Measurements from ENCODE around the gene MACROD2.

MACROD2 gene

DNA sequence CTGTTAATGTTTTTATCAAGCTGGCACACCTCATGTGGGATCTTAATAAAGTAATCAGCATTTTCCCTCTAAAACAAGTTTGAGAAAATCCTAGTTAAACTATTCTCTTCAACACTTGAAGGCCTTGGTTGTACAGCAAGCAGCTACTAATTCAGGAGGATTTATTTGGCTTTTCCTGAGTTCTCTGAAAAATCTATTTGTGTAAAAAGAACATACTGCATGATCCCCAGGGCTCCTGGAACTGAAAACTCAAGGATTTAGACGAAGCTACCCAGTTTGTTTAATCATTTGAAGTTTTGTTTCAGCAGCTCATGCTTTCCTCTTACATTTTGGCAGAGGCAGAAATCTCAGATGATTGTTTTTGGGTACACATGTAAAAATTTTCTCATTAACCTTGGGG lies 651.7 kb downstream of the MACROD2 start:
- DNase-seq (ENCODE audit: low read depth in 2 of 2) = no peak

DNA sequence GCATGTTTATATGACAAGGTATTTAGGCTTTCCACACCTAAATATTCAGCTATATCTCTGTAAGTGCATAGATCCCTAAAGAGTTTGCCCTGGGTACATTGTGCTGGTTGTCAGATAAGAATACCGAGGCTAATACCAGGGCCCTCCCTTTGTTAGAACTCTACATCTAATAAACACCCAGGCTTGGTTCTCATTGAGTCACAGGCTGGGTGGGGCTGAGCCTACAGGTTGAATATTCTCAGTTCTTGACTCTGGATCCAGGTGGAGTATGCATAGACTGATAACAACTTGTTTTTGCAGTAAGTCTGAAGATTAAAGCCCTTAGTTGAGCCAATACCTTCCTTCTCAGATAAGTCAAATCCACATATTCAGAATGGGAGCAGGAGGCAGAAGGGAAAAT lies 654.3 kb downstream of the MACROD2 start:
- no peak for DNase-seq (ENCODE audit: low read depth in 2 of 2)

DNA sequence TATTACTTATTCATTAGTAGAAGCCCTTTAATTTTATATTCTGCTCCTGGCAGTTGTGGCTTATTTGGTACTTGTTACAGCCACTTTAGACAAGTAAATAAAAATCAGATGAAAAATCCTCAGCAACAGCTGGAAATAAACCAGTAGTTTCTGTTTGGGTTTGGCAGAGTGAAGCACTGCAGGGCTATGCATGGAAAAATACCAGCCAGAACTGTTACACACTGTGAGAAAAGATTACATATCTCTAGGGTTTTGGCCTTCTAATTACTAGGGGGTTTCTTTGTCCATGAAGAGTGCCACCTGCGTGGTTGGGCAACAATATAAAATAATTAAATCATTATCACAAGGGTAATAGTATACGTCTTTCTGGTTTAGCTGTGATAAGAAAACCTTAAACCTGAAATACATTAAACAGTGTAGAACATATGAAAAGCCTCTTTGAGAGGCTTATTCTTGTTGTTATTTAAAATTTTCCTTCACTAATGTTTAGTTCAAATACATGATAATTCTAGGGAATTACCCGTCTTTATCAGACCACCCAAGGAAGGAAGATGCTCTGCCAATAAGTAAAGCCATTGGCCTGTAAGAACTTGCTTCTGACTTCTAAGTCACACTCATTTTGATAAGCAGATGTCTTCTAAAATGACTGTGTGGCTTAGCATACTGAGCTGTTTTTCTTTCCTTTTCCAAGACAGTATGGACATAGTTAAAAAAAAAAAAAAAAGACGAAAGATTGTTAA lies 662.1 kb downstream of the MACROD2 start:
- DNase-seq (ENCODE audit: low read depth in 2 of 2) = no peak

DNA sequence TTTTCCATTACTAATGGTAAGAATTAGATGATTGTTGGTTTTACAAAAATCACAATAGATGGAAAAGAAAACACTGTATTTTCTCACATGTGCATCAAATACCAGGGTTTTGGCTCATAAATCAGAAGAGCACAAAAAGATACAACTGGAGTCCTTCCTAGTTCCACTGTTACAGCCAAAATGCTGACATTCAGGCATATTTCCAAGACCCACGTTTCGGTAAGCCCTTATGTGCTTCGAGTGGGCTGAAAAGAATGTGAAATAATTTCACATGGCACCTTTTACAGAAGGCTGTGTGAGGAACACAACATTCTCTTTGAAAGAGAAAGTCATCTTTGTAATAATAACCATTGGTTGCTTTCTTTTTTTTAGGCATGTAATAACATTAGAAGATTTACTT lies 668.8 kb downstream of the MACROD2 start:
- no peak for DNase-seq (ENCODE audit: low read depth in 2 of 2)

DNA sequence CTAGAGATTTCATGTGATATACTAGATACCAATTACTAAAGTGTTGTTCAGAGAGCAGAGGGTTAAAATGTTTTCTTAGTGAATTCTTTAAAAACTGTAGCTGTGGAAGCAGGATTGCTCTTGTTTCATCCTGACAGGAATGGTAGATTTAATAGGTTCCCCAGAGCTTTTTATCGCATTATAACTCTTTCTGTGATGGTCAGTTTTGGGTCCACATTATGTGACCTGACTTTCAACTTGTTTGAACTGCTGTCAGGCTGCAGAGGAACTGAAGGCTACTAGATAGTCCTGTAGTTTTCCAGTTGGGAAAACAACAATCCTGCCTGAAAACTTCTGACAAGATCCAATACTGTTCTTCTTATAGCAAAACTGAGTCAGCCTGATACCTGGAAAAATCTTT lies 671.4 kb downstream of the MACROD2 start:
- no peak for DNase-seq (ENCODE audit: low read depth in 2 of 2)

DNA sequence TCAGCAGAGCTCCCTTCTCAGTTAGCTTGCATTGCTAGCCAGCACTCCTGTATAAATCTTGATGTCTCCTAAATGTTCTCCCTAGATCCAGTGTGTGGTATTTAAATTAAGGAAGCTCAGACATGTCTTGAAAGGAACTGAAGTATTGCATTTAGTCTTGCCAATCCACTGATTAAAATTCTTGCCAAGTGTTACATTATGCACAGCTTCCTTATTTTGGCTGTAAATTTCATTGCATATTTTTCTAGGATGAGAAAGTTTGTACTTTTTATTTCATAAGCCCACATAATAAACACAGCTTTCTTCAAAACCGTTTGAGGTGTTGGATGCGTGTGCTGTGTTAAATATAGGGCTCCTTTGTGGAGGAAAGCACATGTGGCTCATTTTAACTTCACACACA lies 671.9 kb downstream of the MACROD2 start:
- no peak for DNase-seq (ENCODE audit: low read depth in 2 of 2)

DNA sequence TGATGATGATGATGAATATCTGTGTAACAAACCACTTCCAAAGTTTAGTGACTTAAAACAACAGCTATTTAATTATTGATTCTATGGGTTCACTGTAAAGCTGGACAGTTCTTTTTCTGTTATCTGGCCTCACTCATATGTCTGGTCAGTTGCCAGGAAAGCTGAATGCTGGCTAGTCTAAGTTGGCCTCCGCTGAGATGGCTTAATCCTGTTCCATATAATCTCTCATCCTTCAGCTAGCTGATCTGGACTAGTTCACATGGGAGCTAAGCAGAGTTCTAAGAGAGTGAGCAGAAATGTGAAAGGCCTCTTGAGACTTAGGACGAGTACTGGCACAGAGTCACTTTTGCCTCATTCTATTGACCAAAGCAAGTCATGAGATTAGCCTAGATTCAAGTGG lies 676.8 kb downstream of the MACROD2 start:
- no peak for DNase-seq (ENCODE audit: low read depth in 2 of 2)

DNA sequence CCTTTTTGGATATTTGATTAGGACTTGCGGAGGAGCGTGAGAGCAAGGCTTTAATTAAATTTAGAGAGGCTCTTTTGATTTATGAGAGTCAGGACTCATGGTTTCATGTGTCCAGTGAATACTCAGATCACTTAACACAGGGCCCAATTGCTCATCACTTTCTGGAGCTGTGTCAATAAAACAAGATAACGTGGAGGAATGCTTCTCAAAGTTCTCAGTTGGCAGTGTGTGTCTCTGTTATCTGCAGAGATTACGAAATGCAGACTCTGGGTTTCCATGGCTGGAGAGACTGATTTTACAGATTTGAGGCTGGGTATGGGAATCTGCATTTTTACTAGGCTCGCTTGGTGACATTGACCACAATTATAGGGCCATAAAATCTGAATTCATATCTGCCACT lies 677.8 kb downstream of the MACROD2 start:
- no peak for DNase-seq (ENCODE audit: low read depth in 2 of 2)

DNA sequence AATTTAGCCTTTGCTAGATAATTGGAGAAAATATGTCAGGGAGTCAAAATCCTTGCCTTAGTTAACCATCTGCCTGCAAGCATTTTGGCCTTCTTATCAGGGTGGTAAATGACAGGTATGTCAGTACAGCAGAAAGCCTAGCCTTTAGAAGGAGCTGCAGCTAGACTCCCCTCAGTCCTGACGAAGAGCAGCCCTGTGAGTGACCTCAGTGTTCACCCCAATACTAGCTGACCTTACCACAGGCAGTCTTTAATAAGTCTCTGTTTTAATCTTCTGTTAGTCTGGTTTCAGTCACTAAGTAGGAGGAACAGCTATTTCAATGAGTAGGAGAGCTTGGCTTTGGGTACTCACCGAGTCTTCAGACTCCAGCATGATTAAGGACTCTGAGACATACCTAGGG lies 682.1 kb downstream of the MACROD2 start:
- no peak for DNase-seq (ENCODE audit: low read depth in 2 of 2)

DNA sequence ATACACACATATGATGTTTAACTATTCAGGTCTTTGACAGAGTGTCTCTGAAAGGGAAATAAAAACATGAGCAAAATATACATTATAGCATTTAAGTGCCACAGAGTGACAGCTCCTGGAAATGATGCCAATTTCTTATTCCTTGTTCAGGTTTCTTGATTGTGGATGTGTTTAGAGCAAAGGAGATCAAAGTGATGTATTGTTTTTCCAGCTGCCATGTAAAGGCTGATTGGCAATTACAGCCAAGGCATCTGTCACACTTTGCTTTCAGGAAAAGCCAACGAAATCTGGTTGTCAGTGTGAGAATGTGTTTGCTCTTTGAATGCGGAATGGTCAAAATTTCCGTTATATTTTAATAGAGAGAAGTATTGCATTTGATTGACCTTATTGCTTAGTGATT lies 689.9 kb downstream of the MACROD2 start:
- DNase-seq (ENCODE audit: low read depth in 2 of 2) = no peak

DNA sequence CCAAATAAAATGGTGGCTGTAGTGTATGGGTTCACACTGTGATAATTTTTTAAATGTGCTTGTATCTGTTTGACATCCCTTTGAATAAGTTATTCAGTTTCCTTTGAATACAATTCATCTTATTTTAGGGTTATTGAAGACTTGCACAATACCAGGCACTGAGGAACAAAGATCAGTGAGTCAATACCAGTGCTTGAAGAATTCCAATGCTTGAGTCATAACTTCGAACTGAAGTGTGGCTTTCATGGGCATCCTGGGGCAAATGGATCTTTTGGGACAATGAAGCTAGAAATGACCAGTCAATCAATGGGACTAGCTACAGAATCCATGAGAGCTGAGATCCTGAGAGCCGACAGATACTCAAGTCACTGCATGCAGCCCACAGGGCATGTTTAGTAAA lies 692.0 kb downstream of the MACROD2 start:
- no peak for DNase-seq (ENCODE audit: low read depth in 2 of 2)

DNA sequence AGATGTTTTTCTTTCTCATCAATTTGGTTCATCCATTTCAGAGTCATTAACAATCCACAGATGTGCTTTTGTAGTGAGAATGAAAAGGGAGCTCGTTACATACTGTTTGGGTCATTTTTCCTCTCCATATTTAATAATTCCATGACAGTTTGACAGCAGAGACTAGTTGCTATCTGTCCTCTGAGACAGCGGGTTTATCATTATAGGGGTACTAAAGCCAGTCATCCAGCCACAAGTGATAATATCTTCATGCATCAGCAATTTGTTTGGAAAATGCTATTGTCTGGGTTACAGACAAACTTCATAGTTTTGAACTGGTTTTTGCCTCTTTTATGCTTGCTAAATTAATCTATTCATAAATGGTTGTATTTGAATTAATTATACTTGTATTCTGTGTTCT lies 692.7 kb downstream of the MACROD2 start:
- DNase-seq (ENCODE audit: low read depth in 2 of 2) = no peak

DNA sequence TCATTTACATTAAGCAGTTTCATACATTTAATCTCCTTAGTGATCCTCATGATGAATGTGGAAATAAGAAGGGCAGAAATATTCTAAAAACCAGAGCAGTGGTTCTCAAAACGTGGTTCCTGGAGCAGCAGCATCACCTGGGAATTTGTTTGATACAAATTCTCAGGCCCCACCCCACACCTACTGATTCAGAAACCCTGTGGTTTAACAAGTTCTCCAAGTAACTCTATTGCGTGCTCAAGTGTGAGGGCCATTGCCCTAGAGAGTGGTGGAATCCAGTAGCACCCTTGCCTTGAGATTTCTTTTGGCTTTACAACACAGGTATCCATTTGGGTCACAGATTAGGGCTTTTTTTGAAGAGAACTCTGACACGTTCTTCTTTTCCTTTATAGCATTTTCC lies 696.7 kb downstream of the MACROD2 start:
- DNase-seq (ENCODE audit: low read depth in 2 of 2) = no peak

DNA sequence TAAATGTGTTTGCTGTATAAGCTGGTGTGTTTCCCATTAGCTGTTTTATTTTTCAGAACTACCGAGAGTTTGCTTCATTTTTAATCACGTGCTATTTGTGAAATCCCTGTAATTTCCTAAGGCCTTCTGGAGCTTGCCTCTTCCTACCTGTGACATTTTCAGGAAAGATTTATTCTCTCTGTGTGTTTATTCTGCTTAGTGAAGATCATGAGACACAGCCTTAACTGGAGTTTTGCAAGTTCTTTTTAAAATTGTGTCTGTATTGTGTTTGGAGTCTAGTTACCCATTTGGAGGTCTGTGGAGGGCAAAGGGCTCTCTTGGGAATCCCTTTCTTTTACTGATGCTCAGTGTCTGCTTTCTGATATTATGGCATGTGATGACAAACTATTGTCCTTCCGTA lies 701.2 kb downstream of the MACROD2 start:
- DNase-seq (ENCODE audit: low read depth in 2 of 2) = no peak

DNA sequence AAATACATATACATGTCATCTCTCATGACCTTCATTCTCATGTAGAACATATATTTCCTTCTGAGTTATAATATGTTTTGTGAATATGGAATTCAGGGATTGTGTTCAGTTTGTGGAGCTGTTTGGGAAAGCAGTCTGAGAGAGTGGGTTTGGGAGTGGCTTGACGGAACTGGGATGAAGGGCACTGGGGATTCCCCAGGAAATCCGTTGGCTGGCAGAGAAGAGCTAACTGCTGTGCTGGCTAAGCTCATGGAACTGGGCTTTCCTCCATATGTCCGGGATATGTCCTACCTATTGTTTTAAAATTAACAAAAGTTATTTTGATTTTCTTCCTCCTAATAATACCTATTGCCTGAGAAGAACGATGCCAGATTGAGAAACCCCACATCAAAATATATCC lies 701.6 kb downstream of the MACROD2 start:
- DNase-seq (ENCODE audit: low read depth in 2 of 2) = no peak

DNA sequence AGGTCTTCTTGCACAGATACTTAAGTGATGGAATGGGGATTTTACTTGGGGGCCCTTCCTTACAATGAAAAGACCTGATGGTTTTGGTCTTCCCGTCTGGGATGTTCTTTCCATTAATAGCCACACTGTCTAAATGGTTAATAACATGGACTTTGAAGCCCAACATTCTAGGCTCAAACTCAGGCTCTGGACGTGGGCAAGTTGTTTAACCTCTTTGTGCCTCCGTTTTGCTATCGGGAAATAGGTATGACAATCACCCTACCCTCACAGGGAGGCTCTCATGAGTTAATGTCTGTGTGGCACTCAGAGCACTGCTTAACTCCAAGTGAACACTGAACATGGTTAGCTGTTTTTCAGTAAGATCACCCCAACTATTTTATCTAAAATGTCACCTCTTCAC lies 702.8 kb downstream of the MACROD2 start:
- no peak for DNase-seq (ENCODE audit: low read depth in 2 of 2)

DNA sequence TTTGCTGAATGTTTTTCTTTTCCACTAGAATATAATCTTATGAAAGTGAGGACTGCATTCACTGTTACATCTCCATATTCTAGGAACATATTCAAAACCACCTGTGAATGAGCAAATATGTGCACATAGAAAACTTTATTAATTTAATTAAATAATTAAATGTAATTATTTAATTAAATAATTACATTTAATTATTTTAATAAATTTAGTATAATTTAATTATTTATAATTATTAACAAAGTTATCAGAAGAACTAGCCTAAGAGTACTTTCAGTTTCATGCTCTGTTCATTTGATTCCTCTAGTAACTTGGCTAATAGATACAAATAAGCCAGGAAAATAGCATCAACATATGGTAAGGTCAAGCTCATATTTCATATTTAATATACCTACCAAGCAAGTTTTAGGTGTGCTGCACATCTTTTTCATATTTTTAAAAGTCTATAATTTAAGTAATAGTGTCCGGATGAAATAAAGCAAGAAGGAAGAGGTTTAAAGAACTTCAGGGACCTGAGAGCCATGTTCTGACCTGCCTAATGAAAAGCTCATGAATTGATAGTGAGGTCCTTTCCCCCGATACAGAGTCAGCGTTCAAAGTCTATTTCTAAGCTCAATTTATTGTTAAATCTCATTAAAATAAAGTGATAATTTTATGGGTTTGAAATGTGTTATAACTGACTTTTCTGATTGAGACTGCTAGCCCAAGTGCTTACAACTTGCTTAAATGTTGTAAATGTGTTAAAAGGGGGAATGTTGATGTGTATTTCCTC lies 703.5 kb downstream of the MACROD2 start:
- DNase-seq (ENCODE audit: low read depth in 2 of 2) = no peak

DNA sequence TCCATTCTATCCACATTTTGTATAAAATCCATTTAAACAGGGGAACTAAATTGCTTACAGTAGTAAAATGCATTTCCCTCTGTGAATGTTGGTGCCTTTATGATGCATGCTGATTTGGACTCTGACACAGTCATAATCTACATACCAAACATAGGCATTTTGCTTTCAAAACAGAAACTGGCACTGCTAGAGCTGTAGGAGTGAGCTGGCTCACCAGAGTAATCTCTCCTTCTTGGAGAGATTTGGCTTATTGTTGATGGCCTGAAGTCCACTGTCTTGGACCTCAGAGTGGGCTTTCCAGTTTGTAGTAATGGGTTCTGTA lies 705.3 kb downstream of the MACROD2 start:
- no peak for DNase-seq (ENCODE audit: low read depth in 2 of 2)

DNA sequence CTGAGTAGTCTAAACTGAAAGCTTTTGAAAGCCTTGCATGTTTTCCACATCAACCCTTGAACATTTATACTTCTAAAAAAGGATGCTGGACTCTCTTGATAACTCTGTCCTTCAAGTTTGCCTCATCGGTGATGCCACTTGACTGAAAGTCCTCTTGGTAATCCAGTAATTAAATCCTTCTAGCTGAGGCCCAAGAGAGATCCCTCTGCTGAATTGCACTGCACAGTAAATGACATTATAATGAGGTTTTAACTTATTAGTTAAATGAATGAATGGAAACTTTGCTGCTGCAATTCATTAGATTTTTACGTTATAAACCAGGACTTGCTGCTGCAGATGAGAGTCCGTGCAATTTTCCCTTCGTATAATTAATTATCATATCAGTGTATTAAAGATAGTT lies 706.0 kb downstream of the MACROD2 start:
- DNase-seq (ENCODE audit: low read depth in 2 of 2) = no peak

DNA sequence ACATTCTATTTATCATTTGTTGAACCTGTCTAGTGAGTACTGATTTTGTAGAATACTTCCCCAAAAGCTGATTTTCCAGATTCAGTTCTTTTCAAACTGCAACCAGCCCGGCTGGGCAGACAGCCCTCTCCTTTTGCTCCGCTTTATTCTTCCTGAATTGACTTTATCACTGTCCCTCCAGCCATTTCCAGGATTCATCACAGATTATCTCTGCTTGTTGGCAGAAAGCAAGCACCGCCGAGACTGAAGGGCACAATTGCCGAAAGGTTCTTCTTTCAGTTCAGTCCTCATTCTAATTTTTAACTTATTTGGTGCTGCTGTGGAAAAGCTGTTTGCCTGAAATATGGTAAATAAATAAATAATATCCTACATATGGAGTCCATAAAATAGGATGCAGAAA lies 711.2 kb downstream of the MACROD2 start:
- DNase-seq (ENCODE audit: low read depth in 2 of 2) = no peak

DNA sequence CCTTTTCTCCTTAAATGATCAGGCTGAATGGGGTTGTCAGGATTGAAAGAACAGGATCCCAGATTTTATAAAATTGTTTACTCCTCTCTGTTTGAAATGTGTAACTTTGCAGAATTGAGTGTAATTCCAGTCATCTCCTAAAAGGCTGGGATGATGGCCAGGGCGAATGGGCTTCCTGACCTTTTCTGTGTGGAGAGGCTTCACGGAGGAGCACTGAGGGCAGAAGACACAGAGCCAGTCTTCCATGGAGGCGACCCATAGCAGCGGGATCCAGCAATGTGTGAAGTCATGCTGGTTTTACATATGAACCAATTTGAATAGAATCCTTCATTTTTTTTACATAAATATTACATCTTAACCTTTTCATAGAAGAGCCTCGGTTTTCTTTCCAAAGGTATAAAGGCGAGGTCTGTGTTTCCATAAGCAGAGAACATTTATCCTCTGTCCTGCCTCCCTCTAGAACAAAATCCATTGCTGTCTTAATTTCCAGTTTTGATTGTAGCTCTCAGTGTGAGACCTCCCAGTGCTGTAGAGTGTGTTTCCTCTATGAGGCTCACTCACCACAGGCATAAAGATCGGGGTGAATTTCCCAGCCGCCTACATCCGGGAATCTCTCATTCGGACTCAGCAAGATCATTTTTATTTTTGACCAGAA lies 711.8 kb downstream of the MACROD2 start:
- no peak for DNase-seq (ENCODE audit: low read depth in 2 of 2)

DNA sequence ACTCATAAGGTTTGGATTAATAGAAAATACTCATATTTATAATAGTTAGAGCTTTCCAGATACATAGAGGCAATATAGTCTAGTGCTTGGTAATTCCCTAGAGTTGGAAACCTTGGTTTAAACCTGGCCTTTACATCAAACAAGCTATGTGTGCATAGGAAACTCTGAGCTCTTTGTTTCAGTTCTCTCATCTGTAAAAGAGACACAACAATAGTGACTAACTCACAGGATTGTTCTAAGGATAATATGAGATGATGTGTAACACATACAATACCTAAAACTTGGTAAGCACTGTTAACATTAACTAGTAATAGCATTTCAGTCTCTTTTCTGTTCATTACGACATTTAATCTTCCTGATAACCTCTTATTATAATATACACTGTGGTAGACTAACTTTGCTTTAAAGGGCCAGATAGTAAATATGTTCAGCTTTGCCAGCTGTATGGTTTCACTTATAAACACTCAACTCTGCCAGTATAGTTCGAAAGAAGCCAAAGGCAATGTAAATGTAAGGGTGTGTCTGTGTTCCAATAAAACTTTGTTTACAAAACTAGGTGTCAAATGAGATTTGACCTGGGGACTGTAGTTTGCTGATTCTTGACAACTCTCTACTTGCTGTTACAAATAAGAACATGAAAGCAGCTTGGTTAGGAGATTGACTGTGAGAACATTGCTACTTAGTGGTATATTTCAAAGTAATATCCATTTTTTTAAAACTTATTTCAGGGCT lies 712.7 kb downstream of the MACROD2 start:
- DNase-seq (ENCODE audit: low read depth in 2 of 2) = no peak

DNA sequence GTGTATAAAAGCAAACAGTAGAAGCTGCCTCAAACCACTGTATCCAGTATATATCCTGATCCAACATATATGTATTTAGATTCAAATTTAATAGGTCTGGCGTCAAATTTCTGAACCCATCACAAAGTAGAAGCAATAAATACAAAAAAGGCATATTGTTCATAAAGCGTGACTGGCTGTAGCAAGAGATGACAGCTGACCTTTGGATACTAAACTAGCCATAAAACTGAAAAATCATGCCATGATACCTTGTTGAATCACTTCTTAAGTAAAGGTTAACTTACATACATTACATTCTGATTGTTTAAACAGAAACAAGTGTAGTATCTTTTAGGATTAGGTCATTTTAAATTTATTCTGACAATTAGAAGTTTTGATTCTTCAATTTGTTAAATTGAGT lies 714.1 kb downstream of the MACROD2 start:
- no peak for DNase-seq (ENCODE audit: low read depth in 2 of 2)

Measured in stimulated activated CD4-positive, alpha-beta T cell treated with anti-CD3 and anti-CD28 coated beads, Interleukin-1b, Interleukin-23, amount 100 ng/mL, for 1 hour (primary cell).